Neural cell (in vitro differentiated cells): ENCODE results near the gene NPTXR. TPM values are rescaled to one million over a fixed set of nuclear protein-coding genes. Genes with fewer than 3 reads are reported as not detected.

Experiments used
- H2AFZ ChIP-seq: fragments of 200-600, 300-800 bp; sonication (generic), shearing (Covaris generic); 2 replicates; pipeline ENCODE4 v1.6.0; 2014; ENCODE audit warnings: low read depth, mild to moderate bottlenecking, antibody characterized with exemption, low read length, moderate library complexity
- H3F3A ChIP-seq: fragments of 200-600 bp; shearing (Covaris generic); 2 replicates; pipeline ENCODE4 v1.6.1; 2016; ENCODE audit warnings: mild to moderate bottlenecking, moderate library complexity, mixed read lengths, antibody characterized with exemption, low read length; ENCODE audit not compliant: insufficient read depth, poor library complexity, severe bottlenecking
- H3K27ac ChIP-seq: fragments of 200-600, 300-800 bp; sonication (generic), shearing (Covaris generic); 2 replicates; pipeline ENCODE4 v1.5.1; 2014; ENCODE audit warnings: mild to moderate bottlenecking, low read length, moderate library complexity
- H3K27me3 ChIP-seq: fragments of 300-800, 200-600 bp; sonication (generic), shearing (Covaris generic); 2 replicates; pipeline ENCODE4 v1.6.0; 2014; ENCODE audit warnings: mild to moderate bottlenecking, low read depth, low read length, moderate library complexity; ENCODE audit not compliant: insufficient read depth
- H3K36me3 ChIP-seq: fragments of 300-800, 200-600 bp; sonication (generic), shearing (Covaris generic); 2 replicates; pipeline ENCODE4 v1.5.1; 2014; ENCODE audit warnings: mild to moderate bottlenecking, antibody characterized with exemption, low read length, moderate library complexity; ENCODE audit not compliant: insufficient read depth
- H3K4me2 ChIP-seq: fragments of 300-800, 200-600 bp; sonication (generic), shearing (Covaris generic); 2 replicates; pipeline ENCODE4 v1.6.0; 2014; ENCODE audit warnings: mild to moderate bottlenecking, low read length
- H3K4me3 ChIP-seq: fragments of 300-800, 200-600 bp; sonication (generic), shearing (Covaris generic); 2 replicates; pipeline ENCODE4 v1.5.1; 2014; ENCODE audit warnings: mild to moderate bottlenecking, low read length, moderate library complexity
- H3K79me2 ChIP-seq: fragments of 200-600 bp; shearing (Covaris generic); replicated peaks from 2 replicates; pipeline ENCODE4 v1.6.0; 2014; ENCODE audit warnings: mild to moderate bottlenecking, low read length, moderate library complexity; ENCODE audit not compliant: insufficient read depth
- H3K9ac ChIP-seq: fragments of 300-800, 200-600 bp; sonication (generic), shearing (Covaris generic); 2 replicates; pipeline ENCODE4 v1.6.1; 2016; ENCODE audit warnings: mild to moderate bottlenecking, low read length, mixed read lengths
- H3K9me2 ChIP-seq: fragments of 200-600 bp; shearing (Covaris generic); 2 replicates; pipeline ENCODE4 v1.6.1; 2016; ENCODE audit warnings: mild to moderate bottlenecking, low read length, mixed read lengths; ENCODE audit not compliant: insufficient read depth
- H3K9me3 ChIP-seq: fragments of 200-600, 300-800 bp; sonication (generic), shearing (Covaris generic); 2 replicates; pipeline ENCODE4 v1.6.1; 2016; ENCODE audit warnings: mild to moderate bottlenecking, mixed run types, low read length, moderate library complexity, mixed read lengths
- H4K20me1 ChIP-seq: fragments of 200-600 bp; shearing (Covaris generic); 2 replicates; pipeline ENCODE4 v1.6.1; 2016; ENCODE audit warnings: mild to moderate bottlenecking, mixed run types; ENCODE audit not compliant: insufficient read depth
- EP300 ChIP-seq: fragments of 450-650 bp; conservative IDR thresholded peaks from 2 replicates; pipeline ENCODE4 v1.6.1; 2014; ENCODE audit warnings: antibody characterized with exemption, mild to moderate bottlenecking, moderate library complexity; ENCODE audit not compliant: poor library complexity, severe bottlenecking
- EZH2 ChIP-seq: fragments of 200-600, 300-800 bp; shearing (Covaris generic), sonication (generic); IDR thresholded peaks from 2 replicates; pipeline ENCODE4 v1.6.1; 2014; ENCODE audit warnings: antibody characterized with exemption, low read length, borderline replicate concordance, mild to moderate bottlenecking; ENCODE audit not compliant: insufficient read depth, poor library complexity, severe bottlenecking
- MXI1 ChIP-seq: fragments of 450-650 bp; conservative IDR thresholded peaks from 2 replicates; pipeline ENCODE4 v1.6.1; 2014; ENCODE audit warnings: antibody characterized with exemption, mild to moderate bottlenecking; ENCODE audit not compliant: poor library complexity, severe bottlenecking
- POLR2AphosphoS5 ChIP-seq: IDR thresholded peaks from 2 replicates; pipeline ENCODE4 v1.6.1; 2012
- RAD21 ChIP-seq: fragments of 450-650 bp; conservative IDR thresholded peaks from 2 replicates; pipeline ENCODE4 v1.6.1; 2014; ENCODE audit warnings: antibody characterized with exemption, mild to moderate bottlenecking, moderate library complexity
- SMC3 ChIP-seq: fragments of 450-650 bp; conservative IDR thresholded peaks from 2 replicates; pipeline ENCODE4 v1.6.1; 2014; ENCODE audit warnings: antibody characterized with exemption, mild to moderate bottlenecking, moderate library complexity; ENCODE audit not compliant: poor library complexity
- TAF1 ChIP-seq: IDR thresholded peaks from 2 replicates; pipeline ENCODE4 v1.6.1; 2012; ENCODE audit warnings: low read depth
- polyA plus RNA-seq: library from polyadenylated mRNA; depleted of rRNA; stranded (reverse); fragments of >200 nt; gene quantifications from 2 replicates; pipeline ENCODE4 v1.2.3, GENCODE V29; 2014
- TF ChIP-seq, protein P1 (sequence below): fragments of 450-650 bp; IDR thresholded peaks from 2 replicates; pipeline ENCODE4 v1.5.1; 2014; ENCODE audit warnings: antibody characterized with exemption, mild to moderate bottlenecking, moderate library complexity; ENCODE audit not compliant: poor library complexity, severe bottlenecking
- TF ChIP-seq, protein P2 (sequence below): IDR thresholded peaks from 2 replicates; pipeline ENCODE4 v1.6.1; 2012; ENCODE audit warnings: borderline replicate concordance

The NPTXR gene
- polyA plus RNA-seq, 1 donor from 2014 or later = 17.0 TPM

DNA sequence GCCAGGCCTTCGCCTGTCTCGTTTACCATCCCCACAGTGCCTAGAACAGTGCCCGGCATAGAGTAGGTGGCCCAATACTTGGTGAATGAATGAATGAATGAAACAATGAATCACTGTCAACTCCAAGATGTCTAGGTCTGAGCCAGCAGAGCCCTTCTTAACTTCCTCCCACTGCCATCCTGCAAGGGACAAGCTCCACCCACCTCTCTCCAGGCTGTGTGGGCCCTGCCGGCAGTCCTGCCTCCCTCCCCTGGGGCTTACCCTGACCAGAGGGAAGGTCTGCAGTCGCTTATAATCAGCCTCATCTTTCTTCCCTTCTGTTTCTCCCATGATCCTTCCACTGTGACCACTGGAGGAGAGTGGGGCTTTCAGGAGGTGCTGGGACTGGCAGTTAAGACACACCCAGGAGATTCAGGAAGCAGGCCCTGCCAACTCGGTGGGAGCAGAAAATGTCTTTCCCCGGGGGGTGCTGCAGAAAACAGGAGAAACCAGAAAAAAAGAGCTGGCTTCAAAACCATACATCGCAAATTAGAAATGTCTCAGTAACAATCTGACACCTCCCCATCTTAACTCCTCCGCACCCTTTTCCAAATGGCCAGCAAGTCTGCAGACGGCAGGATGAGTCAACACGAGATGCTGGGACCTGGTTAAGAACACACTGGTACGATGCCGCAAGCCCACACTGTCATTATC lies 61.3 kb downstream of the NPTXR start:
- Histone ChIP-seq H3F3A (no peaks in the 10 kb centered on the region), H3K36me3 (no peaks in the 10 kb centered on the region), H3K9me3 (no peaks in the 10 kb centered on the region), H4K20me1 (no peaks in the 10 kb centered on the region), H3K4me2 (no peak overlapping the region), H3K4me3 (no peak overlapping the region), H2AFZ (no peak overlapping the region), H3K9ac (no peak overlapping the region), H3K27me3 (no peaks in the 10 kb centered on the region), H3K79me2 (no peaks in the 10 kb centered on the region), H3K9me2 (no peaks in the 10 kb centered on the region), H3K27ac (no peak overlapping the region)
- TF ChIP-seq POLR2AphosphoS5 (no peak), EZH2 (no peak), RAD21 (no peak), SMC3 (no peak), MXI1 (no peak), TAF1 (no peak), EP300 (no peak)
- TF ChIP-seq, protein P1, sequence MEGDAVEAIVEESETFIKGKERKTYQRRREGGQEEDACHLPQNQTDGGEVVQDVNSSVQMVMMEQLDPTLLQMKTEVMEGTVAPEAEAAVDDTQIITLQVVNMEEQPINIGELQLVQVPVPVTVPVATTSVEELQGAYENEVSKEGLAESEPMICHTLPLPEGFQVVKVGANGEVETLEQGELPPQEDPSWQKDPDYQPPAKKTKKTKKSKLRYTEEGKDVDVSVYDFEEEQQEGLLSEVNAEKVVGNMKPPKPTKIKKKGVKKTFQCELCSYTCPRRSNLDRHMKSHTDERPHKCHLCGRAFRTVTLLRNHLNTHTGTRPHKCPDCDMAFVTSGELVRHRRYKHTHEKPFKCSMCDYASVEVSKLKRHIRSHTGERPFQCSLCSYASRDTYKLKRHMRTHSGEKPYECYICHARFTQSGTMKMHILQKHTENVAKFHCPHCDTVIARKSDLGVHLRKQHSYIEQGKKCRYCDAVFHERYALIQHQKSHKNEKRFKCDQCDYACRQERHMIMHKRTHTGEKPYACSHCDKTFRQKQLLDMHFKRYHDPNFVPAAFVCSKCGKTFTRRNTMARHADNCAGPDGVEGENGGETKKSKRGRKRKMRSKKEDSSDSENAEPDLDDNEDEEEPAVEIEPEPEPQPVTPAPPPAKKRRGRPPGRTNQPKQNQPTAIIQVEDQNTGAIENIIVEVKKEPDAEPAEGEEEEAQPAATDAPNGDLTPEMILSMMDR = no peak
- TF ChIP-seq, protein P2, sequence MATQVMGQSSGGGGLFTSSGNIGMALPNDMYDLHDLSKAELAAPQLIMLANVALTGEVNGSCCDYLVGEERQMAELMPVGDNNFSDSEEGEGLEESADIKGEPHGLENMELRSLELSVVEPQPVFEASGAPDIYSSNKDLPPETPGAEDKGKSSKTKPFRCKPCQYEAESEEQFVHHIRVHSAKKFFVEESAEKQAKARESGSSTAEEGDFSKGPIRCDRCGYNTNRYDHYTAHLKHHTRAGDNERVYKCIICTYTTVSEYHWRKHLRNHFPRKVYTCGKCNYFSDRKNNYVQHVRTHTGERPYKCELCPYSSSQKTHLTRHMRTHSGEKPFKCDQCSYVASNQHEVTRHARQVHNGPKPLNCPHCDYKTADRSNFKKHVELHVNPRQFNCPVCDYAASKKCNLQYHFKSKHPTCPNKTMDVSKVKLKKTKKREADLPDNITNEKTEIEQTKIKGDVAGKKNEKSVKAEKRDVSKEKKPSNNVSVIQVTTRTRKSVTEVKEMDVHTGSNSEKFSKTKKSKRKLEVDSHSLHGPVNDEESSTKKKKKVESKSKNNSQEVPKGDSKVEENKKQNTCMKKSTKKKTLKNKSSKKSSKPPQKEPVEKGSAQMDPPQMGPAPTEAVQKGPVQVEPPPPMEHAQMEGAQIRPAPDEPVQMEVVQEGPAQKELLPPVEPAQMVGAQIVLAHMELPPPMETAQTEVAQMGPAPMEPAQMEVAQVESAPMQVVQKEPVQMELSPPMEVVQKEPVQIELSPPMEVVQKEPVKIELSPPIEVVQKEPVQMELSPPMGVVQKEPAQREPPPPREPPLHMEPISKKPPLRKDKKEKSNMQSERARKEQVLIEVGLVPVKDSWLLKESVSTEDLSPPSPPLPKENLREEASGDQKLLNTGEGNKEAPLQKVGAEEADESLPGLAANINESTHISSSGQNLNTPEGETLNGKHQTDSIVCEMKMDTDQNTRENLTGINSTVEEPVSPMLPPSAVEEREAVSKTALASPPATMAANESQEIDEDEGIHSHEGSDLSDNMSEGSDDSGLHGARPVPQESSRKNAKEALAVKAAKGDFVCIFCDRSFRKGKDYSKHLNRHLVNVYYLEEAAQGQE = no peak

DNA sequence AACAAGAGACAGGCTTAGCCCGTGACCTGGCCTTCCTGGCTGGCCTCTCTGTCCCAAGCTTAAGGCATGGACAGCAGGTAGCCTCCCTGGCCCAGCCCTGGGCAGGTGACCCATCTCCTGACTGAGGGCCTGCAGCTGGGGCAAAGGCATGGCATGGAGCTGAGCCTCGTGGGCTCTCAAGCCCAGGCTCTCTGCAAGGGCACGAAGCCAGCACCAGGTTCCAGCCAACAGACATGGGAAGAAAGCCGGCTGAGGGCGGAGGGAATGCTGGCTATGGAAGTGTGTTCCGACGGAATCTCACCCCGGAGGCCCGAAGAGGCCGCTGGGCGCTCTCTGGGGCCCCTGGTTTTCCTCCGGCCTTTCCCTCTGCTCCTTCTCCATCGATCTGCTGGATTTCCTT lies 62.8 kb downstream of the NPTXR start:
- TF ChIP-seq RAD21 (no peak), SMC3 (no peak), EZH2 (no peak), TAF1 (no peak), MXI1 (no peak), EP300 (no peak), POLR2AphosphoS5 (no peak)
- TF ChIP-seq, protein P1 = no peak
- TF ChIP-seq, protein P2 = no peak
- Histone ChIP-seq H3K9me3 (no peaks in the 10 kb centered on the region), H3K4me2 (no peak overlapping the region), H3K9ac (no peak overlapping the region), H3K9me2 (no peaks in the 10 kb centered on the region), H3K27me3 (no peaks in the 10 kb centered on the region), H3F3A (no peaks in the 10 kb centered on the region), H2AFZ (no peak overlapping the region), H3K4me3 (no peak overlapping the region), H3K36me3 (no peaks in the 10 kb centered on the region), H3K79me2 (no peaks in the 10 kb centered on the region), H3K27ac (no peak overlapping the region), H4K20me1 (no peaks in the 10 kb centered on the region)
